GM19324 (cell line): ENCODE results near the gene MCRIP1.

Experiments used
- ATAC-seq: cut with Tn5 transposase; IDR thresholded peaks from one replicate; pipeline ENCODE4 v1.9.1; 2021; ENCODE audit warnings: mild to moderate bottlenecking, moderate library complexity; ENCODE audit not compliant: unreplicated experiment, low FRiP score

The MCRIP1 gene, protein sequence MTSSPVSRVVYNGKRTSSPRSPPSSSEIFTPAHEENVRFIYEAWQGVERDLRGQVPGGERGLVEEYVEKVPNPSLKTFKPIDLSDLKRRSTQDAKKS

GRCh38 chr17:81833160-81833920, at the start of gene MCRIP1:
Gene MCRIP1, minus strand, starts transcription at chr17:81833291. Its CDS starts 8,785 bp downstream, at chr17:81824506.
- peak; percentile 85 for ATAC-seq

GRCh38 chr17:81879121-81879520, 46.0 kb upstream of the MCRIP1 start:
- ATAC-seq = no peak

- ATAC-seq = no peak
Observed at GRCh38 chr17:81878294-81878693, 45.2 kb upstream of the MCRIP1 start.

- no peak for ATAC-seq
Observed at GRCh38 chr17:81877569-81877968, 44.5 kb upstream of the MCRIP1 start.

DNA sequence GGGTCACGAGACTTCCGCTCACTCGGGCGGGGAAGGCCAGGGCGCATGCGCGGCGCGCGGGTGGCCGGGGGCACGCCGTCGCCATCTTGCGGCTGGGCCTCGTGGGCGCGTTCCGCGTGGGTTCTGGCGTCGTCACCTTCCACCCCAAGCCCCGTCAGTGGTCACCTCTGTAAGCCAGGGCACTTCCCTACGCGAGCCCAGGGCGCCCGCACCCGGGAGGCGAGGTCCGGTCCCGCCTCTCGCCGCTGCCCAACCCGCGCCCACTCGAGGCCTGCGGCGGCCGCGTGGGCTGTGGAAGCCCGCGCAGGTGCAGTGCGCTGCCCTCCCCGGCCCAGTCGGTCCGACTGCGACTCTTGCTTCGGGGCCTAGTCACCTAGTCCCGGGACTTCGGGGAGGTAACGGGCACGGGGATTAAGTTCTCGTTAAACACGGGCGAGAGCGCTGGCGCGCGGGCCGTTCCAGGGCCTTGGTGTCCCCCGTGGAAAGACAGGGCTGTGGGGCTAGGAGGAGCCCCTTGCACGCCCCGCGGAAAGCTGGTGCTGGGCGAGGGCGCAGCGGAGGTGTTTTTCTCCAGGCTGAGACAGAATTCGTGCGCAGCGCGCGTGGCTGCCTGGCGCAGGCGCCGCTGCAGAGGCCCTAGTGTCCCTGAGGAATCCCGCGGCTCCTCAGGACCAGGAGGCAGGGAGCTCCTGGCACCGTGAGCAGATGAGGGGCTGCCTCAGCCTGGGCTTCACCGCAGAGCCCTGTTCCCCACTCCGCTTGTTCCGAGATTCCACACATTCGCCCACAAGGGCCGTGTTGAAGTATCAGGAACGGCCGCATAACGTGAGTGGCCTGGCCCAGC, 38.5 kb upstream of the MCRIP1 start:
- peak; percentile 69 for ATAC-seq

DNA sequence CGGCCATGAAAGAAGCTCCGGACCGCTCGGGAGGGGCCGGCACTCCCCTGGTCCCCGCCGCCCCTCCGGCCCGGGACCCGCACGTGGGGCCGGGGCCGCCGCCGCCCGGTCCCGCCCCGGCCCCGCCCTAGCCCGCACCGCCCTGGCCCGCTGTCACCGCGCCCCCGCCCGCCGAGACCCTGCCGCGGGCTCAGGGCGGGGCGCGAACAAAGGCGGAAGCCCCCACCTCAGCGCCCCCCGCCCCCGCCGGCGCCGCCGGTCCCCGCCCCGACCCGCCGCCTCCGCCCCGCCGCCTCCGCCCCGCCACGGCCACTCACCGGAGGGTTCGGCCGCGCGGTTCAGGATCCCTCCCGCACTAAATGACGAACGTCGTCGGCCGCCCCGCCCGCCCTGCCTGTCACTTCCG, 37.9 kb upstream of the MCRIP1 start, which contains the start of gene ARHGDIA:
ARHGDIA (minus strand) TSS at position 357 of the 406 bp plus-strand sequence. CDS start 1,407 bp downstream, outside the sequence.
- ATAC-seq = peak; percentile 28

- peak; percentile 11 for ATAC-seq
Observed at GRCh38 chr17:81870131-81870980, 37.3 kb upstream of the MCRIP1 start.

- no peak for ATAC-seq
Observed at GRCh38 chr17:81869221-81870130, 36.4 kb upstream of the MCRIP1 start.

DNA sequence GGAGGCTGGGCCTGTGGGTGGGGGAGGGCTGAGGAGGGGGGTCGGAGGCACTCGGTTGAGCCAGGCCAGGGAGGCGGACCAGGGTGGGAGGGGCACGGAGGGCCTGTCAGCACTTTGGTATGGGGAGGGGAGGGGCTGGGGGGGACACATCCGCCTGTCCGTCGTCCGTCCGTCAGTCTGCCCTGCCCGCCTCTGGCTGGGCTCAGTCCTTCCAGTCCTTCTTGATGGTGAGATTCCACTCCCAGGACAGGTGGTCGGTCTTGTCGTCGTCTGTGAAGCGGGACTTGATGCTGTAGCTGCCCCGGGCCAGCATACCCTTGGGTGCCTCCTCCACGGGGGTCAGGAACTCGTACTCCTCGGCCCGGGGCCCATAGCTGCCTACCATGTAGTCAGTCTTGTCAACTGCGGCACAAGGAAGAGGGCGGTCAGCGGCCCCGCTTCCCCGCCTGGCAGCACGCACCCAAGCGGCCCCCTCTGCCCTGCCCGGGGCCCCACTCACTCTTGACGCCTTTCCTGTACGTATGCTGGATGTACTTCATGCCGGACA, 35.7 kb upstream of the MCRIP1 start:
- no peak for ATAC-seq

- no peak for ATAC-seq
Observed at GRCh38 chr17:81867991-81868673, 35.0 kb upstream of the MCRIP1 start.

GRCh38 chr17:81867170-81867990, 34.3 kb upstream of the MCRIP1 start:
- no peak for ATAC-seq

DNA sequence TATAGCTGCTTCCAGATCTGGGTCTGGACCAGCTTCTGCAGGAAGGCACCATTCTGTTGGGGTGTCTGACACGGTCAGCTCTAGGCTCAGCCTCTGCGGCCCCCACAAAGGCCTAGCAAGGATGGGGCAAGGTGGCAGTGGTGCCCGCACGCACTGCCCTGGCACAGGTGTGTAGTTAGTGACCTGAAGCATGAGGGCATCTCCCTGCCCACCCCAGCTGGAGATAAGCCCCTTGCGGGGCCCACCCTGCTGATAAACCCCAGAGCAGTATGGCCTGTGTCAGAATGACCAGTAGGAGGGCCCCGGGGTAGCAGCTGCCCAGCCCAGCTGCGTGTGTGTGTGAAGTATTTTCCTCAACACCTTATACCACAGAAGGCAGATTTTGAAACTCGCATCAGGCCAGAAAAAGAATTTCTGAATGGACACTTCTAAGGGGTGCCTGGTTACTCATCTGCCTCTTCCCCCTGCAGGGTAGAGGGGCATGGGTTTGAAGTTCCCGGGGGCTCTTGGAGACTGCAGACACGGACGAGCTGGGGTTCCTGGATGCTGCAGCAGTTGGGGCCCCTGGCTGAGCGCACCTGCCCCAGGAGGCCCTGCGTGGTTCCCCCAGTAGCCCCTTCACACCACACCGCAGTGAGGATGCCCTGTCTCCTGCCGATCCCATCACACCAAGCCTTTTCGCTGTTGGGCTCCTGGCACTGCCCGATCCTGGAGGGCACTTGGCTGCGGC, 33.5 kb upstream of the MCRIP1 start:
- no peak for ATAC-seq

DNA sequence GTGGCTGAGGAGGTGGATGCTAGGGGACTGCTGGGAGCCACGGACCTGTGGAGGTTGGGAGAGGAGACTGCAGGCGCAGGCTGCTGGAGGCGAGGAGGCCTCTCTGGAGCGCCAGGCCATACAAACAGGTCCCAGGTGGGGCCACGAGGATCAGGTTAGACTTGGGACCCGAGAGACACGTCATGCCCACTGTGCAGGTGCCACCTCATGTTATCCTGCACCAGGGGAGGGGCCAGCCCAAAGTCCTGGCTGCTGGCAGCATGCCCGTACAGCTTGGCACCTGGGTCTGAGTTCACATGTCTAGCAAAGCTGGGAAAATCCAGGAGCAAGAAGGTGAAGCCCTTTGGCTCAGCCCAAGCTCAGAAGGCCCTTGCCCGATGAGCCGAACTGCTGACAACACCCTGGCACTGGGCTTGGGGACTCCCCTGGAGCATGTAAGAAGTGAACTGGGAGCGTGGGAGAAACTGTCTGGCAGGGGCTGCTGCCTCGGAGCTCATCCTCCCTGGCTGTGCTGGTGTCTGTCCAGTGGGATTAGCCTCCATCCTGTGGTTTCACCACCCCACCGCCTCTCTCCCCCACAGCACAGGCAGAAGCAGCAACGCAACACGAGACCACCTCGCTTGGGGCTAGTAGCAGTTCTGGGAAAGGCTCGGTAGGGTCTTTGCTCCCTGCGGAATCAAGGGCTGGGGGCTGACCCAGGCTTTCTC, 32.8 kb upstream of the MCRIP1 start:
- ATAC-seq = no peak

DNA sequence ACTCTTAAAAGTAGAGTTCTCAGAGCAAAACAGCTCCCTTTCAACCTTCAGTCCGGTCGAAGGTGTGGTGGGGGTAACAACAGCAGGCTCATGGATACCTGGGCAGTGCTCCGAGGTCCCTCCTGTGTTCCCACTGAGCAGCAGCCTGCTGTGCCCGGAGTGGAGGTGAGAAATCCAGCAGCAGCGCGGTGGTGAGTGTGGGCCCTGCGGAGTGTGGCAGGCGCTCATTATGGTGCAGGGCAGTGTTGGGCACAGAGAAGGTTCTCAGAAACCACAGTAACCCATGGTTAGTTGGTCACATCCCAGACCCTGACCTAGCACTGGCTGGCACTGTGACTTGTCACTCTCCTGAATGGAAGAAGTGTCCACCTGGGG, 32.3 kb upstream of the MCRIP1 start:
- ATAC-seq = no peak

GRCh38 chr17:81863833-81864768, 31.0 kb upstream of the MCRIP1 start:
- no peak for ATAC-seq
